SK-N-SH (cell line): ENCODE data around the gene RAD51B. TPM values are rescaled to one million over a fixed set of nuclear protein-coding genes. Genes with fewer than 3 reads are reported as not detected.
A peak's percentile ranks its signal among the peaks of the same experiment; 100 is the strongest.

ENCODE experiments used
- CTCF ChIA-PET: fragments of 300-600, 350-600 bp; formaldehyde crosslinking; extraction: SDS; loops from one replicate; lab custom pipeline; 2021; lab: Yijun Ruan, JAX
- POLR2A ChIA-PET: fragments of 350-600 bp; sonication (Branson Sonifier 250); formaldehyde crosslinking; extraction: SDS; loops from one replicate; lab custom pipeline; 2020; ENCODE audit warnings: antibody characterized with exemption, inconsistent platforms; lab: Yijun Ruan, JAX
- DNase-seq: peaks from one replicate; pipeline ENCODE4 v3.0.0; 2012
- H2AFZ ChIP-seq: fragments of 200-600 bp; sonication (generic); 2 replicates; pipeline ENCODE4 v1.8.1; 2016; ENCODE audit warnings: antibody characterized with exemption, mild to moderate bottlenecking, low read depth
- H3F3A ChIP-seq: fragments of 200-600 bp; sonication (generic); replicated peaks from 2 replicates; pipeline ENCODE3; 2016; ENCODE audit warnings: antibody characterized with exemption, mild to moderate bottlenecking; ENCODE audit not compliant: insufficient read depth
- H3K27ac ChIP-seq, 2 experiments: fragments of 200-500 bp in 1 of 2; fragments of 200-600 bp in 1 of 2; sonication (Bioruptor generic) in 1 of 2; sonication (generic), shearing (Covaris generic) in 1 of 2; 2 replicates each; pipeline versions ENCODE4 v1.5.1 to v1.6.1; 2014 to 2016; ENCODE audit warnings: low read depth in 2 of 2, inconsistent platforms in 1 of 2, low read length in 1 of 2, mild to moderate bottlenecking in 1 of 2, mixed read lengths in 1 of 2
- H3K27me3 ChIP-seq: fragments of 200-600 bp; sonication (generic), shearing (Covaris generic); 2 replicates; pipeline ENCODE4 v1.6.1; 2016; ENCODE audit warnings: mixed run types; ENCODE audit not compliant: insufficient read depth
- H3K36me3 ChIP-seq, 2 experiments: fragments of 200-500 bp in 1 of 2; fragments of 200-600 bp in 1 of 2; sonication (Bioruptor generic) in 1 of 2; sonication (generic) in 1 of 2; replicated peaks in 1 of 2; 2 replicates each; pipeline versions ENCODE3 to v1.5.1; 2014 to 2016; ENCODE audit warnings: low read length in 1 of 2, mild to moderate bottlenecking in 1 of 2; ENCODE audit not compliant: insufficient read depth in 2 of 2, control insufficient read depth in 1 of 2
- H3K4me1 ChIP-seq, 2 experiments: fragments of 200-500 bp in 1 of 2; fragments of 200-600 bp in 1 of 2; sonication (Bioruptor generic) in 1 of 2; sonication (generic), shearing (Covaris generic) in 1 of 2; 2 replicates each; pipeline versions ENCODE4 v1.5.1 to v1.6.1; 2014 to 2016; ENCODE audit warnings: low read depth in 1 of 2, low read length in 1 of 2, mixed run types in 1 of 2; ENCODE audit not compliant: insufficient read depth in 2 of 2, control insufficient read depth in 1 of 2
- H3K4me2 ChIP-seq: fragments of 200-600 bp; sonication (generic), shearing (Covaris generic); 2 replicates; pipeline ENCODE4 v1.6.1; 2017; ENCODE audit warnings: mixed run types
- H3K4me3 ChIP-seq, 2 experiments: fragments of 200-500 bp in 1 of 2; fragments of 200-600 bp in 1 of 2; sonication (Bioruptor generic) in 1 of 2; sonication (generic), shearing (Covaris generic) in 1 of 2; 2 replicates each; pipeline versions ENCODE4 v1.5.1 to v1.8.1; 2014 to 2016; ENCODE audit warnings: low read depth in 2 of 2, inconsistent platforms in 1 of 2, low read length in 1 of 2, mild to moderate bottlenecking in 1 of 2, mixed read lengths in 1 of 2, moderate library complexity in 1 of 2
- H3K79me2 ChIP-seq: fragments of 200-600 bp; sonication (generic); 2 replicates; pipeline ENCODE4 v1.8.1; 2017; ENCODE audit warnings: mild to moderate bottlenecking; ENCODE audit not compliant: insufficient read depth
- H3K9ac ChIP-seq: fragments of 200-600 bp; sonication (generic); 2 replicates; pipeline ENCODE4 v1.6.1; 2017; ENCODE audit warnings: mixed run types
- H3K9me2 ChIP-seq: fragments of 200-600 bp; sonication (generic); 2 replicates; pipeline ENCODE4 v1.6.1; 2017; ENCODE audit warnings: mixed run types
- H3K9me3 ChIP-seq: fragments of 200-600 bp; sonication (generic); 2 replicates; pipeline ENCODE4 v1.6.1; 2017; ENCODE audit warnings: mixed run types, mild to moderate bottlenecking, moderate library complexity
- H4K20me1 ChIP-seq: fragments of 200-600 bp; sonication (generic); 2 replicates; pipeline ENCODE4 v1.6.1; 2017; ENCODE audit warnings: mild to moderate bottlenecking, mixed run types; ENCODE audit not compliant: insufficient read depth
- CHD2 ChIP-seq: fragments of 150-350 bp; IDR thresholded peaks from 2 replicates; pipeline ENCODE4 v1.6.1; 2018; ENCODE audit warnings: low read length; ENCODE audit not compliant: partially characterized antibody
- CTCF ChIP-seq: fragments of 200-600 bp; sonication (generic); IDR thresholded peaks from 2 replicates; pipeline ENCODE4 v1.6.1; 2017; ENCODE audit warnings: antibody characterized with exemption, mild to moderate bottlenecking, moderate library complexity
- EZH2phosphoT487 ChIP-seq: fragments of 200-600 bp; sonication (generic); IDR thresholded peaks from 2 replicates; pipeline ENCODE4 v1.6.1; 2017; ENCODE audit warnings: low read depth, mixed run types, mild to moderate bottlenecking, antibody characterized with exemption, moderate library complexity, borderline replicate concordance
- FOXM1 ChIP-seq: IDR thresholded peaks from 2 replicates; pipeline ENCODE4 v1.4.0; 2012; ENCODE audit warnings: low read depth, mild to moderate bottlenecking
- GABPA ChIP-seq: IDR thresholded peaks from 2 replicates; pipeline ENCODE4 v1.4.0; 2012; ENCODE audit warnings: low read depth, mild to moderate bottlenecking
- GATA2 ChIP-seq: sonication (generic); formaldehyde crosslinking; IDR thresholded peaks from 2 replicates; pipeline ENCODE4 v1.5.0; 2020; ENCODE audit warnings: mild to moderate bottlenecking, missing genetic modification reagents
- IRF3 ChIP-seq: fragments of 150-350 bp; IDR thresholded peaks from 2 replicates; pipeline ENCODE4 v1.6.1; 2016; ENCODE audit warnings: mild to moderate bottlenecking, low read depth, low read length
- MAX ChIP-seq: IDR thresholded peaks from 2 replicates; pipeline ENCODE4 v1.4.0; 2012; ENCODE audit warnings: low read depth
- RAD21 ChIP-seq: IDR thresholded peaks from 2 replicates; pipeline ENCODE4 v1.6.1; 2012; ENCODE audit warnings: mild to moderate bottlenecking, low read length
- RFX5 ChIP-seq: IDR thresholded peaks from 2 replicates; pipeline ENCODE4 v1.6.1; 2012; ENCODE audit warnings: mild to moderate bottlenecking, improper control_type of control experiment, low read length
- SIN3A ChIP-seq: IDR thresholded peaks from 2 replicates; pipeline ENCODE4 v1.6.1; 2012; ENCODE audit warnings: low read depth, mild to moderate bottlenecking, low read length, moderate library complexity, borderline replicate concordance
- SMC3 ChIP-seq: IDR thresholded peaks from 2 replicates; pipeline ENCODE4 v1.6.1; 2012; ENCODE audit warnings: low read depth, low read length, improper control_type of control experiment
- TCF12 ChIP-seq: IDR thresholded peaks from 2 replicates; pipeline ENCODE4 v1.4.0; 2012
- ZBTB33 ChIP-seq: IDR thresholded peaks from 2 replicates; pipeline ENCODE4 v1.4.0; 2012; ENCODE audit warnings: low read depth, borderline replicate concordance
- WGBS: methylation state at CpG from one replicate; pipeline ENCODE4 v1.1.6; 2017; ENCODE audit warnings: low lambda C conversion rate; 5-methylcytosine and 5-hydroxymethylcytosine counted together
- polyA plus RNA-seq, 3 experiments: library from polyadenylated mRNA; depleted of rRNA; stranded (reverse); fragments of >200 nt; gene quantifications; 2 replicates each; pipeline ENCODE4 v1.2.3, GENCODE V29; 2012

Gene RAD51B
- polyA plus RNA-seq, 1 of the 3 experiments (the other 2 are of a cell fraction) = 6.0 TPM

GRCh38 chr14:68675233-68675577 is 855.6 kb downstream of the RAD51B start (continued):
- TF ChIP-seq SIN3A (no peak), FOXM1 (no peak), RFX5 (no peak), ZBTB33 (no peak), RAD21 (no peak), SMC3 (no peak), TCF12 (peak; percentile 57), CHD2 (no peak)

GRCh38 chr14:68676511-68676943 is 856.9 kb downstream of the RAD51B start:
- peaks cover 0 to 20% of the 10 kb centered on the region in 2 experiments; a peak in 3 of 4 replicates for H3K4me1 ChIP-seq
- H3F3A ChIP-seq = peaks cover 13% of the 10 kb centered on the region
- WGBS = 95% methylated on average over 5 of the region's 11 CpGs
- no peak overlapping the region for H2AFZ ChIP-seq
- no peaks in the 10 kb centered on the region for H4K20me1 ChIP-seq
- no peaks in the 10 kb centered on the region for H3K27me3 ChIP-seq
- H3K4me3 ChIP-seq = no peak overlapping the region
- H3K79me2 ChIP-seq = no peaks in the 10 kb centered on the region
- no peaks in the 10 kb centered on the region for H3K9me3 ChIP-seq
- H3K36me3 ChIP-seq = no peaks in the 10 kb centered on the region
- no peak for DNase-seq
- no peaks in the 10 kb centered on the region for H3K9me2 ChIP-seq
- no peak for TF ChIP-seq CTCF
- no peak for TF ChIP-seq TCF12
- no peak for TF ChIP-seq GATA2 (CRISPR knock-in tag)
- TF ChIP-seq GABPA = no peak
- TF ChIP-seq EZH2phosphoT487 = no peak
- no peak for TF ChIP-seq SIN3A
- no peak for TF ChIP-seq MAX
- TF ChIP-seq IRF3 = no peak
- H3K4me2 ChIP-seq = no peak overlapping the region
- no peak overlapping the region for H3K9ac ChIP-seq
- CTCF ChIA-PET = interaction anchor here (0.6 to 2.0 kb wide), 3 partner anchors 10 to 423 kb away, joined by 3 to 4 read pairs (median 4); no protein-coding TSS in a partner anchor
- POLR2A ChIA-PET = no interaction called here
- no peak overlapping the region for H3K27ac ChIP-seq
